ENCODE results near the gene KRTAP10-11. TPM values are rescaled to one million over a fixed set of nuclear protein-coding genes. Genes with fewer than 3 reads are reported as not detected.

Gene KRTAP10-11
- total RNA-seq, 1 donor from 2014 or later = not detected

DNA sequence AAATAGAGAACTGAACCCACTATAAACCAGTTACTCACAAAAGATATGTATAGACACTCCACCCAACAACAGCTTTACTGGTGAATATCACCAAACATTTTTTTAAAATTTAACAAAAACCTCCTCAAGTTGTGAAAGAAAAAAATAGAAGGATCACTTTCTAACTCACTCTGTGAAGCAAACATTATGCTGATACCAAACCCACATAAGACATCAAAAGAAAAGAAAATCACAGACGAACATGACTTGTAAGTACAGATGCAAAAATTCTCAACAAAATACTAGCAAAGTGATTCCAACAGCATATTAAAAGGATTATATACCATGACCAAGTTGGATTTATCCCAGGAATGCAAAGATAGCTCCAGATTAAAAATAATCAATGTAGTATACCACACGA, 45.5 kb downstream of the KRTAP10-11 start:
- H3K27me3 ChIP-seq (ENCODE audit: low read depth) = peaks cover 38% of the 10 kb centered on the region
- DNase-seq = no peak
- H3K27ac ChIP-seq (replicated peaks) = no peak overlapping the region
- intact Hi-C loops (cut with micrococcal nuclease) = no loop called here
- no peak overlapping the region for H3K4me3 ChIP-seq
- peaks cover 30% of the 10 kb centered on the region for H3K9me3 ChIP-seq (replicated peaks)
- H3K4me1 ChIP-seq = no peaks in the 10 kb centered on the region
- no peak for TF ChIP-seq CTCF (IDR thresholded peaks at IDR 0.05; ENCODE audit: borderline replicate concordance)
- no peaks in the 10 kb centered on the region for H3K36me3 ChIP-seq

- H3K27ac ChIP-seq (replicated peaks) = no peak overlapping the region
- no peaks in the 10 kb centered on the region for H3K36me3 ChIP-seq
- peaks cover 35% of the 10 kb centered on the region for H3K27me3 ChIP-seq (ENCODE audit: low read depth)
- intact Hi-C loops (cut with micrococcal nuclease) = no loop called here
- no peaks in the 10 kb centered on the region for H3K4me1 ChIP-seq
- DNase-seq = no peak
- H3K4me3 ChIP-seq = no peak overlapping the region
- TF ChIP-seq CTCF (IDR thresholded peaks at IDR 0.05; ENCODE audit: borderline replicate concordance) = no peak
- H3K9me3 ChIP-seq (replicated peaks) = peaks cover 30% of the 10 kb centered on the region
These were observed 46.7 kb downstream of the KRTAP10-11 start for GRCh38 chr21:44692798-44693512.

DNA sequence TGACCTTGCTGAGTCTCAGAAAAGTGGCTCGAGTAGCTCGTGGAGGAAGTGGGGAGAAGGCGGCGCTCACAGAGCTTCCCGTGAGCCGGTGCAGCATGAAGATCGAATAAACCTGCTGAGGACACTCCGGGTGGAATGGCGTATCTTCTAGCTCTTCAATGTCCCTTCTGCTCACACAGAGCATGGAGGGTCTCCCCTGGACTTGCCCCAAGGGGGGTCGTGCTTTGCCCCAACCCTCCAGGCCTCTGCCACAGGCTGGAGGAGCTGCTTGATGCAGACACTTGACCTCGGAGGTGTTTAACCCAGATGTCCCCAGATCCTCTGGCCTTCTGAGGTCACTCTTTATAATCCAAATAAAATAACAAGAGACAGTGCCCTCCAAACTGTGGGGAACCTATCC, 48.6 kb downstream of the KRTAP10-11 start:
- Histone ChIP-seq H3K9me3 (replicated peaks) (peaks cover 30% of the 10 kb centered on the region), H3K4me3 (no peak overlapping the region), H3K27ac (replicated peaks) (no peak overlapping the region), H3K36me3 (no peaks in the 10 kb centered on the region), H3K27me3 (ENCODE audit: low read depth) (peaks cover 43% of the 10 kb centered on the region), H3K4me1 (no peaks in the 10 kb centered on the region)
- no peak for DNase-seq
- no peak for TF ChIP-seq CTCF (IDR thresholded peaks at IDR 0.05; ENCODE audit: borderline replicate concordance)
- intact Hi-C loops (cut with micrococcal nuclease) = no loop called here

DNA sequence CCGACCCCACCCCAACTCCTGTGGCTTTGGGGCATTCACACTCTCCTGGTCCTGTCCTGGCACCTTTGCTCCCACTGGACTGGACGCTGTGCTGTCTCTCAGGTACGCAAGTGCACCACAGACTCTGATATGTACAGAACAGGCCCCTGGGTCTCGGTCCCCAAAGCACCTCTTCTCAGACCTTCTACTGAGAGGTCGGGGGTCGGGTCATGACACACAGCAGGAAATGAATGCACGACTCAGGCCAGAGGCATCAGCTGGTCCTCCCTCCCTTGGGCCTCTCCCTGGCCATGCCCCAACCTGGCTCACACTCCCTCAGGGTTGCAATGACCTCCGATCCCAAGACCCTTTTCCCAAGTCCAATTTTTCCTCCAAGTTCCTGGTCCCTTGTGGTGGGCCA, 49.0 kb downstream of the KRTAP10-11 start:
- DNase-seq = no peak
- H3K27me3 ChIP-seq (ENCODE audit: low read depth) = peaks cover 47% of the 10 kb centered on the region
- H3K9me3 ChIP-seq (replicated peaks) = peaks cover 30% of the 10 kb centered on the region
- intact Hi-C loops (cut with micrococcal nuclease) = no loop called here
- no peak overlapping the region for H3K27ac ChIP-seq (replicated peaks)
- no peak overlapping the region for H3K4me3 ChIP-seq
- no peaks in the 10 kb centered on the region for H3K4me1 ChIP-seq
- H3K36me3 ChIP-seq = no peaks in the 10 kb centered on the region
- no peak for TF ChIP-seq CTCF (IDR thresholded peaks at IDR 0.05; ENCODE audit: borderline replicate concordance)

DNA sequence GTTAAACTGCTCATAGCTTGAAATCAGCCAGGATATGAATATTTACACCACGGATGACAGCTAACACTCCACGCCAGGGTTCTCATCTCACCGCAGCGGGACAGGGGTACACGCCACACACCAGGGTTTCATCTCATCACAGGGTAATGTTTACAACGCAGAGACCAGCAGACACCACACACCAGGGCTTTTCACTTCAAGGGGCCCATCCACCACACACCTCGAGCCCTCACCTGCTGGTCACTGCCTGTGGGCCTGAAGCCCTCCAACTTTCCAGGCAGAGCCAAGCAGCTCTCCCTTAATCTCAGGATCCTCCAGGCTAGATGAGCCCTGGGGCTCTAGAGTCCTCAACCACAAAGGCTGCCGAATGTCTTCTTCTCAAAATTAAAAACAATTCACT, 49.4 kb downstream of the KRTAP10-11 start:
- no peak for TF ChIP-seq CTCF (IDR thresholded peaks at IDR 0.05; ENCODE audit: borderline replicate concordance)
- DNase-seq = no peak
- Histone ChIP-seq H3K27me3 (ENCODE audit: low read depth) (peaks cover 51% of the 10 kb centered on the region), H3K4me3 (no peak overlapping the region), H3K9me3 (replicated peaks) (peaks cover 30% of the 10 kb centered on the region), H3K4me1 (no peaks in the 10 kb centered on the region), H3K36me3 (no peaks in the 10 kb centered on the region), H3K27ac (replicated peaks) (no peak overlapping the region)
- intact Hi-C loops (cut with micrococcal nuclease) = no loop called here
